ENCODE results near the gene GCC2. TPM values are rescaled to one million over a fixed set of nuclear protein-coding genes. Genes with fewer than 3 reads are reported as not detected.
A peak's percentile ranks its signal among the peaks of the same experiment; 100 is the strongest.

The GCC2 gene
- total RNA-seq, 1 donor from 2014 or later = 30.0 TPM

DNA sequence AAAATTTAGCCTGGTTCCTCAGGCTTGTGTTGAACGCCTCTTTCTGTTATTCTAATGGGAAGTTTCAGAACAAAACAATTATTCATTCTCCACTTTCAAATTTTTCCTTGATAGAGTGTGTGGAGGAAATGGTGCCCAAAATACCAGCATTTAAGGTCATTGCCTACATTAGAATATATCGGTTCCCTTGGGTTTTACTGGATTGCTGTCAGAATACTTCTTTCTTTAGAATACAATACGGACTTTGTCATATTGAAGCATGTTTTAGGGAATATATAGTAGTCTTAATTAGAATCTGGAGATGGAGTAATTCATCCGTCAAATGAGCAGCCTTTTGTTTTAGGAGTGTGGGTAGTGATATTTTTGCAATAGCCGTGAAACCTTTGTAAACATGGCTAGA lies 98.6 kb downstream of the GCC2 start:
- H3K27me3 ChIP-seq = no peaks in the 10 kb centered on the region
- no peak for DNase-seq (ENCODE audit: extremely low spot score in 2 of 2)
- H3K36me3 ChIP-seq = no peaks in the 10 kb centered on the region
- H3K27ac ChIP-seq = no peak overlapping the region
- intact Hi-C loops (cut with DNase I) = no loop called here
- H3K4me3 ChIP-seq = no peak overlapping the region
- no peaks in the 10 kb centered on the region for H3K9me3 ChIP-seq
- H3K4me1 ChIP-seq = peaks cover 21% of the 10 kb centered on the region
- TF ChIP-seq POLR2A (IDR thresholded peaks at IDR 0.05) (no peak), POLR2AphosphoS5 (IDR thresholded peaks at IDR 0.05; ENCODE audit: insufficient read depth in 1 of 2, low read depth in 1 of 2) (no peak)
- TF ChIP-seq, protein P1, sequence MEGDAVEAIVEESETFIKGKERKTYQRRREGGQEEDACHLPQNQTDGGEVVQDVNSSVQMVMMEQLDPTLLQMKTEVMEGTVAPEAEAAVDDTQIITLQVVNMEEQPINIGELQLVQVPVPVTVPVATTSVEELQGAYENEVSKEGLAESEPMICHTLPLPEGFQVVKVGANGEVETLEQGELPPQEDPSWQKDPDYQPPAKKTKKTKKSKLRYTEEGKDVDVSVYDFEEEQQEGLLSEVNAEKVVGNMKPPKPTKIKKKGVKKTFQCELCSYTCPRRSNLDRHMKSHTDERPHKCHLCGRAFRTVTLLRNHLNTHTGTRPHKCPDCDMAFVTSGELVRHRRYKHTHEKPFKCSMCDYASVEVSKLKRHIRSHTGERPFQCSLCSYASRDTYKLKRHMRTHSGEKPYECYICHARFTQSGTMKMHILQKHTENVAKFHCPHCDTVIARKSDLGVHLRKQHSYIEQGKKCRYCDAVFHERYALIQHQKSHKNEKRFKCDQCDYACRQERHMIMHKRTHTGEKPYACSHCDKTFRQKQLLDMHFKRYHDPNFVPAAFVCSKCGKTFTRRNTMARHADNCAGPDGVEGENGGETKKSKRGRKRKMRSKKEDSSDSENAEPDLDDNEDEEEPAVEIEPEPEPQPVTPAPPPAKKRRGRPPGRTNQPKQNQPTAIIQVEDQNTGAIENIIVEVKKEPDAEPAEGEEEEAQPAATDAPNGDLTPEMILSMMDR (IDR thresholded peaks at IDR 0.05) = no peak

DNA sequence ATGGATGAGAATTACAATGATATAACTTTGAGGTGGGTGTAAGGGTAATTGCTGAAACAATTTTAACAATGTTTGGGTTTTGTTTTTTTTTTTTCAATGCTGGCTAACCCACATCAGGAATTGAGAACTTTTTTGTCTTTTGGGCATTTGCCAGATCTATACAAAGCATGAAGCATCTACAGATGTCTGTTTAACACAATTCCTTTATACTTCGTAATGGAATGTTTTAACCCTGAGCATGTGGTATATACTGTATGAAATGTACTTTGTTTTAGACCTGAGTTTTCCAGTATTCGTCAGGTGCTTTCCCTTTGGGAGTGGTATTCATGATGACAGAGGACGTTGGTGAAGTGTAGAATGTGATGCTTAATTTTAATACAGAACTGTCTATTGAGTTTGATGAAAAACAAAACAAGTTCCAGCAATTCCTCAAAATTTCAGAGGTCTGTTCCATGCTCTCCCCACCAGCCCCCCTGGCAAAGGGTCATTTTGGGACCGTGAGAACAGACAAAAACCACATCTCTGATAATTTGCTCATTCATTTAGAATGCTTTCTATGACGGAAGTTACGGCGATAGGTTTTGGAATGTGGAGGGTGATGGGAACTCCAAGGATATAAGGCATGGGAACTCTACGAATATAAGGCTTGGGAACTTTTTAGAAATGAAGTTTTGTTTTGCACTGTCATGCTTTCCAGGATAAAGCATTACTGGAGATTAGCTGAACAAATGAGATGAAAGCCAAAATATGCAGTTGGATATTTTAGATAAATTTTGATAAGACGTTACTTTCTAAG lies 99.4 kb downstream of the GCC2 start:
- H3K36me3 ChIP-seq = no peaks in the 10 kb centered on the region
- TF ChIP-seq, protein P1 (IDR thresholded peaks at IDR 0.05) = no peak
- no peak for TF ChIP-seq POLR2A (IDR thresholded peaks at IDR 0.05)
- TF ChIP-seq POLR2AphosphoS5 (IDR thresholded peaks at IDR 0.05; ENCODE audit: insufficient read depth in 1 of 2, low read depth in 1 of 2) = no peak
- no peaks in the 10 kb centered on the region for H3K27me3 ChIP-seq
- no peak overlapping the region for H3K27ac ChIP-seq
- no peak for DNase-seq (ENCODE audit: extremely low spot score in 2 of 2)
- peaks cover 24% of the 10 kb centered on the region for H3K4me1 ChIP-seq
- no peak overlapping the region for H3K4me3 ChIP-seq
- intact Hi-C loops (cut with DNase I) = no loop called here
- H3K9me3 ChIP-seq = no peaks in the 10 kb centered on the region

DNA sequence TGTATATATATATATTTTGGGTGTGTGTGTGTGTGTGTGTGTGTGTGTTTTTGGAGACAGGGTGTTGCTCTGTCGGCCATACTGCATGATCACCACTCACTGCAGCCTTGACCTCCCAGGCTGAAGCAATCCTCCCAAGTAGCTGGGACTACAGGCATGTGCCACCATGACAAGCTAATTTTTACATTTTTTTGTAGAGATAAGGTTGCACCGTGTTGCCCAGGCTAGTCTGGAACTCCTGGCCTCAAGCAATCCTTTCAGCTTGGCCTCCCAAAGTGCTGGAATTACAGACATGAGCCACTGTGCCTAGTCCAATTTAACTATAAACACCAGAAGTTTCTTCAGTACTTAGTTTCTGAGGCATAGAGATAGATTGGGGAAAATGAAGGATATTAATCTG lies 103.6 kb downstream of the GCC2 start:
- TF ChIP-seq, protein P1 (IDR thresholded peaks at IDR 0.05) = no peak
- TF ChIP-seq POLR2AphosphoS5 (IDR thresholded peaks at IDR 0.05; ENCODE audit: insufficient read depth in 1 of 2, low read depth in 1 of 2) (no peak), POLR2A (IDR thresholded peaks at IDR 0.05) (no peak)
- H3K4me3 ChIP-seq = no peak overlapping the region
- H3K4me1 ChIP-seq = peaks cover 35% of the 10 kb centered on the region
- H3K27ac ChIP-seq = peak overlapping the region; percentile 34
- H3K9me3 ChIP-seq = no peaks in the 10 kb centered on the region
- DNase-seq (ENCODE audit: extremely low spot score in 2 of 2) = no peak
- intact Hi-C loops (cut with DNase I) = no loop called here
- no peaks in the 10 kb centered on the region for H3K27me3 ChIP-seq
- H3K36me3 ChIP-seq = no peaks in the 10 kb centered on the region

DNA sequence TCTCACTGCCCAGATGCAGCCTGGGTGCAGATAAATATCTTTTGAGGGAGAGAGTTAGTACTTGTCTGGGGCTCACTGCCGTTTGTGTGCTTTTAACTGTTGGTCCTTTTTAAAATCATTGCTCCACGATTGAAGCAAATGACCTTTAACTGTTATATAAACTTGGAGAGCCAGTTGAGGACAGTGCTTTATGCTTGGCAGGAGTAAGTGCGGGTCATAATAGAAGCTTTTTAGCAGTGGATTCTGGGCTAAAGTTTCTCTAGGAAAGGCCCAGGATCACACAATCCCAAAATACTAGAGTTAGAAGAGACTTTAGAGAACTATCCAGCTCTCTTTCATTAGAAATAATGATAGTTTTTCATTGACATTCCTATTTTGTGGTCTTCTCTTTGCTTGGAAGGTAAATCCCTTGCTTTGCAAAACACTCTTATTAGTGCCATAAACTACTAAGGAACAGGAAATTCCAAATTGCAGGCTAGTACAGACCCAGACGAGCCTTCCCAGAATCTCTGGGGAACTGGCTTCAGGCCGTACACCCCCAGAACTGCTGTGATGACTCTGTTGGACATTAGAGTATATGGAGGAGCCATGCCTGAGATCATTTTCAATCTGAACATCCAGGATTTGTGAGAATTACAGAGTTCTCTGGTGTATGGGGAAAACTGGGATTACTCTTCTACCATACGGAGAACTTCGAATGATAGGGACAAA lies 104.4 kb downstream of the GCC2 start:
- DNase-seq (ENCODE audit: extremely low spot score in 2 of 2) = no peak
- Histone ChIP-seq H3K4me1 (peaks cover 30% of the 10 kb centered on the region), H3K27ac (peak overlapping the region; percentile 34), H3K4me3 (no peak overlapping the region), H3K27me3 (no peaks in the 10 kb centered on the region), H3K9me3 (no peaks in the 10 kb centered on the region), H3K36me3 (no peaks in the 10 kb centered on the region)
- intact Hi-C loops (cut with DNase I) = no loop called here
- TF ChIP-seq POLR2AphosphoS5 (IDR thresholded peaks at IDR 0.05; ENCODE audit: insufficient read depth in 1 of 2, low read depth in 1 of 2) (no peak), POLR2A (IDR thresholded peaks at IDR 0.05) (no peak)
- TF ChIP-seq, protein P1 (IDR thresholded peaks at IDR 0.05) = no peak

DNA sequence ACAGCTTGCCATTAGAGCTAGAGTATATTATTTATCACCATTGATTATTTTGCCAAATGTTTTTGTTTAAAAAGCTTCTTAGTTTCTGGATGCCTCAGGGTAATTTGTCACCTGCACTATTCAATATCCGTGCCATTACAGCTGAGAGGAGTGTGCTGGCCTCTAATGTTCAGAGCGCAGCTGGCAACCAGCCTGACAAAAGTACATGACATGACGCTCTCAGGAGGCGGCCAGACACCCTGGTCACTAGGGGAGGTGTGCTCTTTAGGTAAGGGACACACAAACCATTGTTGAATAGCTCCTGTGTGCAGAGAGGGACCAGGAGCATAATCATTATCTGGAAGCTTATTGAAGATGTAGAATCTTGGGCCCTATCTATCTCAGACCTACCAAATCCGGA lies 105.5 kb downstream of the GCC2 start:
- peak overlapping the region; percentile 34 for H3K27ac ChIP-seq
- H3K9me3 ChIP-seq = no peaks in the 10 kb centered on the region
- TF ChIP-seq, protein P1 (IDR thresholded peaks at IDR 0.05) = no peak
- TF ChIP-seq POLR2AphosphoS5 (IDR thresholded peaks at IDR 0.05; ENCODE audit: insufficient read depth in 1 of 2, low read depth in 1 of 2) = no peak
- TF ChIP-seq POLR2A (IDR thresholded peaks at IDR 0.05) = no peak
- no peaks in the 10 kb centered on the region for H3K27me3 ChIP-seq
- H3K36me3 ChIP-seq = no peaks in the 10 kb centered on the region
- intact Hi-C loops (cut with DNase I) = no loop called here
- no peak overlapping the region for H3K4me3 ChIP-seq
- peaks cover 25% of the 10 kb centered on the region for H3K4me1 ChIP-seq
- no peak for DNase-seq (ENCODE audit: extremely low spot score in 2 of 2)

Data from vagina (tissue), 2 donors.